Islet of Langerhans (tissue), 1 donor: ENCODE measurements around the gene PLS1.
"Not testable (repeated sequence)": the region's sequence is repeated elsewhere in the genome, so short reads cannot be mapped to it uniquely, and the experiment has no call there.

ENCODE experiments used
- FAIRE-seq: peaks from one replicate; lab custom pipeline; 2011; peaks lifted over from hg19 to GRCh38; lab: Jason Lieb, UNC

Gene PLS1

DNA sequence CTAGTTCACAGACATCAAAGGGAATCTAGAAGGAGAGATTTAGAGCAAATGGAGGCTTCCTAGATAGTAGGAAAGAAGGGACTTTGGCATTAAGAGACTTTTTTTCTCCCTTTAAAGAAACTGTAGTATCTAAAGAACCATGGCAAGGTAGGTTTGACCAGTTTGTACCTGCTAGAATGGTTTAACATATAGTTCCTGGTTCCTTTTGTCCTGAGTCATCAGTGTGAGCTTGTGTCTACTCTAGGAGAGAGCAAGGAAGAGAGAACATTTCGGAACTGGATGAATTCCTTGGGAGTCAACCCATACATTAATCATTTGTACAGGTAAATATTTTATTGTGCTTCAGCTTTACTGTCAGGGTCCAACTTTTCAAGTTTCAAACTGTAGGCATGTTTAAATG is 98.0 kb downstream of the PLS1 start:
- FAIRE-seq, result no peak

- FAIRE-seq, result no peak
Measured at GRCh38 chr3:142705198-142705597, 109.0 kb downstream of the PLS1 start.

DNA sequence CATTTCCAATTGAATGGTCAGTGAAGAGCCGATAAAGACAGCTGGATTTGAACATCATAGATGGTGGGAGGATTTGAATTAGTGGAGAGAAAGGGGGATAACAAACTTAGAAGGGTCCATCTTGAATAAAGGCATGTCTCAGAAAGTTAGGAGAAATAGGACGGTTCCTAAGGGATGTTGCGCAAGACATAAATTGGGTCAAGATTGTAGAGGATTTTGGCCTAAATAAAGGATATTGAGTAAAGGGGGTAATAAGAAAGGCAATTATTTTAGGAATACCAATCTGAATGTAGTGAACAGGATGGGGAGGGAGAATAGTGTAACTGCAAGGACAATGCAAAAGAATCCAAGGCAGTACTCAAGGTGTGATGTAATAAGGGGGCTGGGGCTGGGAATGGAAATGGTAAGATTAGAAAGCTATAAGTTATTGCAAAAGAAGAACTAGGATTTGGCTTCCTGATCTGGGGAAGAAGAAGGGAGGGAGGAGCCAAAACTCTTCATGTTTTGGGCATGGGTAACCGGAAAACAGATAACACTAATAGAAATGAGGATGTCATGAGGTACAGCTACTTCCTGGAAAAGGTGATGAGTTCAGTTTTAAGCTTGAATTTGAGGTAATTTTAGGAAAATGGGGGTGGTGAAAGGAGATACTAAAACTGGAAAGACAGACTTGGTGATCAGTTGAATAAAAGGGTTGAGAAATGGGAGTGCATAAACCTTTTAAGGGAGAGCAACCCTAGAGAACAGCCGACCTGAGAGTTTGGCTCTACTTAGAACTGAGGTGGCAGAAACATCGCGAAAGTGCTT is 110.3 kb downstream of the PLS1 start:
- no peak for FAIRE-seq

DNA sequence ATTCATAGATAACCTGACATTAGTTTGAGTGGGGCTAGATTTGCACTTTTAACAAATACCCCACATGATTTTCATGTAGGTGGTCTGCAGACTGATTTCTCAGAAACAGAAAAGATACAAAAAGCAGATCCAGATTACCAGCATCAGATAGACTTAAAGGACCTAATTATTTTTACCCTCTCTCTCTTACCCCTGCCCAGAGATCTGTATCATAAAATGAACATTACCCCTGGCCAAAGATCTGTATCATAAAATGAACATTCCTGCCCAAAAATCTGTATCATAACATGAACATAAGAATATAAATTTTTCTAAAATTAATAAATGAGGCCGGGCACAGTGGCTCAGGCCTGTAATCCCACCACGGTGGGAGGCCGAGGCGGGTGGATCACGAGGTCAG is 113.0 kb downstream of the PLS1 start:
- FAIRE-seq, result no peak

DNA sequence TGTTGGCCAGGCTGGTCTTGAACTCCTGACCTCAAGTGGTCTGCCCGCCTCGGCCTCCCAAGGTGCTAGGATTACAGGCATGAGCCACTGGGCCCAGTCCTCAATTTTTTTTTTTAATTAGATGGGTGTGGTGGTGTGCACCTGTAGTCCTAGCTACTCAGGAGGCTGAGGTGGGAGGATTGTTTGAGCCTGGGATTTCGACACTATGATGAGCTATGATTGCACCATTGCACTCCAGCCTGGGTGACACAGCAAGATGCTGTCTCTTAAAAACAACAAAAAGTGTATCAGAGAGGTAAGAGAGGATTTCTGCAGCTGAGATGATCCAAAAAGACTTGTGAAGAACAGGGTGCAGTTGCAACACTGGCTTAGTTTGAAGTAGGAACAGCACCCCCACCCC is 118.7 kb downstream of the PLS1 start:
- FAIRE-seq, result not testable (repeated sequence)

- FAIRE-seq, result no peak
Measured at GRCh38 chr3:142716102-142716501, 119.9 kb downstream of the PLS1 start.

DNA sequence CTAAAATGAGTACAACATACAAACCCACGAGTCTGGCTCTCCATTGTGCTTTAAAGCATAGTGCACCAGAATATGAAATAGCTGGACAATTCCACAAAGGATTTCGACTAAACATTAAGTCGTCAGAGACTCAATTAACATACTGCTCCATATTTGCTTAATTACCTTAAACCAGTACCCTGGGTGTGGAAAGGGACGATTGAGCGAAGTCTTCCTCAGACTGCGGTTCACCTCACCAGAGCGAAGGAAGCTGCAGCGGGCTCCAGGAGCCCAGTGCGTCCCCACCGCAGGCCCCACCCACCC is 127.4 kb downstream of the PLS1 start:
- FAIRE-seq, result no peak

DNA sequence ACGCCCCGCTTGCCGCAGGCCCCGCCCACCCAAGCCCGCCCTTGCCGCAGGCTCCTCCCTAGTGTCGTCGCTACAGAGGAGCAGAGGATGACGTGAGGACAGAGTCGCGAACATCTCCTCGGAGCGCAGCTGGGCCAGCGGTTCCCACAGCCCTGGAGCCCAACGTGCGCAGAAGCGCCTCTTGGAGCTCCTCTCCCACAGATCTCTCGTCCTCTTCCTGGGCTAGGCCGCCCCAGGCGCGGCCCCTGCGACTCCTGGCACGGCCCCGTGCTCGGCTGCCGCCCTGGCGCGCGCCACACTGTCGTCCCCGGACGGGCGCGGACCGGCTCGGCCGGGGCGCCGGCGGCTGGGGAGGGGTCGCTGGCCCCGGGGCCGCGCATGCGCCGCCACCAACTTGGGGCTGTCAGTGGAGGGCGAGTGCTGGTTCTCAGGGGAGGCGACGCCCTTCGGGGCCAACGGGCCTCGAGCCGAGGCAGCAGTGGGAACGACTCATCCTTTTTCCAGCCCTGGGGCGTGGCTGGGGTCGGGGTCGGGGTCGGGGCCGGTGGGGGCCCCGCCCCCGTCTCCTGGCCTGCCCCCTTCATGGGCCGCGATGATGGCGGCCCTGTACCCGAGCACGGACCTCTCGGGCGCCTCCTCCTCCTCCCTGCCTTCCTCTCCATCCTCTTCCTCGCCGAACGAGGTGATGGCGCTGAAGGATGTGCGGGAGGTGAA is 127.9 kb downstream of the PLS1 start, which contains the start of gene TRPC1:
TSS of gene TRPC1 (plus strand) at position 67 of the 714 bp plus-strand sequence. CDS start at position 593, 526 bp downstream.
- no peak for FAIRE-seq

DNA sequence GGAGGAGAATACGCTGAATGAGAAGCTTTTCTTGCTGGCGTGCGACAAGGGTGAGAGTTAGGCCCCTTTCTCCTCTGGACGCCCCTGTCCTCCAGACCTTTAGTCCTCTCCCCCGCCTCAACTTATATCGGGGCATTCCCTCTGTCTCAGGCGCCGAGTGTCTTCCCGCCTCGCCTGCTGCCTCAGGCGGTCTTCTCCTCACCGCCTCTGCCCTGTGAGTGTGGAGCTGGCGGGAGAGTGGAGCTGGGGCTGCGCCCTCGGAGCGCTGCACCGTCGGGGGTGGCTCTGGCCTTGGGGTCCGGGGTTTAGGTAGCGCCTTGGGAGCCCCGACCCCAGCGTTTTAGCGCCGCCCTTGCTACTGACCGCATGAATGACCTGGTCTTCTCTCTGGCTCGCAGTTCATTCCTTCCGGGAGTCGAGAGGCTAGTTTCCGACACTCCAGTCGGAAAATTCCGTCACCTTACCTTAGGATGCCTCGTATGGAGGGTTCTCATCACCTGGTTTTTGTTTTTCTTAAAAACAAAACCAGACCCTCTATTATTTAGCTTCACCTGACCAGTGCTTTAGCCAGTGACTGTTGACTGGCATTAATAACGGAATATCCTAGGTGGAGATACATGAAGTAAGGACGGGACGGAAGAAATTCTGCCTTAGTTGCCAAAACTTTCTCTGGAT is 128.6 kb downstream of the PLS1 start:
- FAIRE-seq, result no peak

DNA sequence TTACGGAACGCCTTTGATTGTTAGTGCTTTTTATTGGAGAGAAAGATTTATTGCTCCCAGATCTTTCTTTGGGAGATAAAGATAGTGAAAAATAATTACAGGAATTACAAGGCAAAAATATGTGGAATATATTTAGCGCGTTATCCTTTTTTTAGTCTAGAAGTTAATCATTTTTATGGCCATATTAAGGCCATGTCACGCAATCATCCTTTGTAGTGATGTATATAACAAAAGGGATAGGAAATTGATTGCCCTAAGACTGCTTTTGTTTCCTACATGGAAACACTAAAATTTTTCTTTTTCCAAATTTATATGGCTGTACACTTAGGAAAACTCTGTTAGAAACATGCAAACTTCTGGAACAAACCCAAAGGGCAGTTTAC is 129.2 kb downstream of the PLS1 start:
- FAIRE-seq, result no peak

DNA sequence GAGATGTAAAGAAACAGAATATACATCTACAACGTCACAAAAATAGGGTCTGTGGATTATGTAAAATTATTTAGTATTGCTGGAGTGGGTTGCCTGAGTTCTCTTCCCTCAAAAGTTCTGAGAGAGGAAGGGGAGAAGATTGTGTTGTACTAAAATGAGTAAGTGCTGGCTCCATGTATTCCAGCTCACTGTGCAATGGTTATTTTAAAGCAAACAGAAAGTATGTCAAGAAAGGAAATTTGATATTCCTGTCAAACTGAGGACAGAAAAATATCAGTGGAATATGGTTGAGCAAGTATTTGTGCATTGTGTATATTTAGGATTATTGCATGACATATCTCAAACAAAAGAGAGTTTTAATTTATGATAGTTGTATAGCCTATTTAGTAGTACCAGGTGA is 129.8 kb downstream of the PLS1 start:
- no peak for FAIRE-seq

DNA sequence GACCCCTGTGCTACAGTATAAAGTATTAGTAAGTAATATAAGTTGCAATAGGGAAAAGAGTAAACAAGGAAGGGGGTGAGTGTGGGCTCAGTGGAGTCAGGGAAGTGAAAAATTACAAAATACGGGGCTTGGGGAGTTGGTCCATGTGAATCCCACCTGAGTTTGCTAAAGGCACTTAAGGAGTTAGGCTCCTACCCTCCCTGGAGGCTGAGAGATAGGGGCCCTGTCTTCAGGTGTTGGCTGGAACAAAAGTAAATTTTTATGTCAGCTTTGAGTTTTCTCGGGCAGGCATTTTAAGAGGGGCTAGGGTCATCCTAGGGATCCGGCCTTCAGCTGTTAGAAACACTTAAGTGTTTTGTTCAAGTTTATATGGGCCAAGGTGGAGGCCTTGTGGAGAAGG is 135.9 kb downstream of the PLS1 start:
- no peak for FAIRE-seq

DNA sequence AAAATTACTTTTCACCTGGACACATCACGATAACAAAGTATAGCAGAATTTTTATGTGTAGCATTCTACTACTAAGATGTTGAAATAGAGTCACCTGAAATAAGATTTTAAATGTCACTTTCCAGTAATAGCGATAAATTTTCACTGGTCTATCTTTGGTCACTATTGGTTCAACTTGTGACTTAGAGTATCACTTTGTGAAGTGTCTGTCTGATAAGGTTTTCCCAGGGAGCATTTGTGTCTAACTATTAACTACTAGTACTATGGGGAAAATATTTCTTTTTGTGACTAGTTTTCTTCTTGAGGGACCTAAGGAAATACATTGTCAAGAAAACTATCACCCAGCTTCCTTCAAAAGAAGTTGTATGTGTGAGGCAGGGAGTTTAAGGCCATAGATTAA is 138.6 kb downstream of the PLS1 start:
- no peak for FAIRE-seq

DNA sequence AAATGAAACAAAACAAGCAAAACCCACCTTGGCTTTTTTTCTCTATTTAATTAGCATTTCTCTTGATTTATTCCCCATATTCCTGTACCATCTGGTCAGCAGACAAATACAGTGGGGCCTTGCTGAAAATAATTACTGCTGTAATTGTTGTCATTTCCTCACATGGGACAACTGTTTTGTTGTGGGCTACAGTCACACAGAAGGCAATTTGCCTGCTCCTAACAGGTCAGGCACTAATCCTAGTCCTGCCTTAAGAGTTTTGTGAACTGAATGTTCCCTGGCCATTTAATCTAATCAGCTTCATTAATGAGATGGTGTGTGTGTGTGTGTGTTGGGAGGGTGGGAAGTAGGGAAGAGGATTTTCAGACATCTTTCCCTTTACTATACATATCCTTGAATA is 139.3 kb downstream of the PLS1 start:
- FAIRE-seq, result peak; percentile 30

GRCh38 chr3:142738396-142738795 is 142.2 kb downstream of the PLS1 start:
- FAIRE-seq, result no peak

- FAIRE-seq, result no peak
Measured at GRCh38 chr3:142746646-142747045, 150.5 kb downstream of the PLS1 start.

GRCh38 chr3:142750531-142750930 is 154.3 kb downstream of the PLS1 start:
- FAIRE-seq, result not testable (repeated sequence)

- not testable (repeated sequence) for FAIRE-seq
Measured at GRCh38 chr3:142752605-142753004, 156.4 kb downstream of the PLS1 start.

- no peak for FAIRE-seq
Measured at GRCh38 chr3:142754494-142754893, 158.3 kb downstream of the PLS1 start.
